K562 (cell line): ENCODE measurements around the gene RASAL1. TPM values are rescaled to one million over a fixed set of nuclear protein-coding genes. Genes with fewer than 3 reads are reported as not detected.

Experiments used
- ATAC-seq: fragments of 200-7000 bp; cut with Tn5 transposase; 3 replicates; pipeline ENCODE4 v1.9.1; 2020; ENCODE audit warnings: moderate library complexity
- BruUV-seq: library from RNA; stranded (reverse); fragments of 400-500 nt; replicated peaks from 2 replicates; lab custom pipeline; 2021; lab: Mats Ljungman, UMichigan
- CTCF ChIA-PET: fragments of 300-600 bp; formaldehyde crosslinking; extraction: SDS; loops from one replicate; lab custom pipeline; 2021; ENCODE audit warnings: low intra/inter-chr PET ratio; lab: Yijun Ruan, JAX
- POLR2A ChIA-PET: fragments of 300-600, 350-650 bp; sonication (Branson Sonifier 250); formaldehyde crosslinking; extraction: SDS; loops from one replicate; lab custom pipeline; 2021; ENCODE audit warnings: antibody characterized with exemption, inconsistent platforms; lab: Yijun Ruan, JAX
- DNase-seq, 4 experiments: peaks; one replicate each; pipeline versions ENCODE4 v3.0.0 to v3.0.0-alpha.2; 2011 to 2018; ENCODE audit warnings: low spot score in 3 of 4, mixed read lengths in 3 of 4; ENCODE audit errors: extremely low read depth in 1 of 4
- FAIRE-seq: peaks from 2 replicates; lab custom pipeline; 2011; peaks lifted over from hg19 to GRCh38; lab: Jason Lieb, UNC
- H2AFZ ChIP-seq: 2 replicates; pipeline ENCODE4 v1.6.0; 2011; ENCODE audit warnings: low read depth, low read length, control low read depth, inconsistent platforms
- H3K27ac ChIP-seq: fragments of 200-600 bp; 3 replicates; pipeline ENCODE4 v1.8.0; 2011; ENCODE audit warnings: low read depth, mild to moderate bottlenecking, control low read depth, inconsistent platforms, low read length, moderate library complexity, mixed read lengths; ENCODE audit errors: extremely low read depth
- H3K27me3 ChIP-seq, 2 experiments: fragments of 300-600 bp in 1 of 2; 2 replicates in 1 of 2; 3 replicates in 1 of 2; pipeline versions ENCODE4 v1.6.0 to v1.8.0; 2011; ENCODE audit warnings: inconsistent platforms in 2 of 2, low read length in 2 of 2, mild to moderate bottlenecking in 1 of 2, mixed read lengths in 1 of 2, moderate library complexity in 1 of 2; ENCODE audit not compliant: control insufficient read depth in 2 of 2, insufficient read depth in 2 of 2
- H3K36me3 ChIP-seq: fragments of 300-600 bp; 3 replicates; pipeline ENCODE4 v1.8.0; 2011; ENCODE audit warnings: mild to moderate bottlenecking, low read length, inconsistent platforms; ENCODE audit not compliant: control insufficient read depth, insufficient read depth
- H3K4me1 ChIP-seq, 2 experiments: fragments of 200-600 bp in 1 of 2; replicated peaks in 1 of 2; 2 replicates in 1 of 2; 3 replicates in 1 of 2; pipeline versions ENCODE4 v1.5.1 to v1.8.0; 2011; ENCODE audit warnings: inconsistent platforms in 2 of 2, low read length in 2 of 2, mild to moderate bottlenecking in 1 of 2, mixed read lengths in 1 of 2, moderate library complexity in 1 of 2; ENCODE audit not compliant: control insufficient read depth in 2 of 2, insufficient read depth in 2 of 2
- H3K4me2 ChIP-seq: 2 replicates; pipeline ENCODE4 v1.6.1; 2011; ENCODE audit warnings: low read length, control low read depth, inconsistent platforms, mixed read lengths; ENCODE audit not compliant: insufficient read depth
- H3K4me3 ChIP-seq: fragments of 200-600 bp; sonication (generic), shearing (Covaris generic); 2 replicates; pipeline ENCODE4 v1.5.1; 2016; ENCODE audit warnings: control low read depth, inconsistent platforms
- H3K79me2 ChIP-seq: fragments of 200-600 bp; 3 replicates; pipeline ENCODE4 v1.8.0; 2011; ENCODE audit warnings: low read length, inconsistent platforms; ENCODE audit not compliant: control insufficient read depth, insufficient read depth
- H3K9ac ChIP-seq, 2 experiments: 2 replicates each; pipeline versions ENCODE4 v1.6.0 to v1.6.1; 2011; ENCODE audit warnings: low read depth in 2 of 2, low read length in 2 of 2, control low read depth in 1 of 2, inconsistent platforms in 1 of 2, mild to moderate bottlenecking in 1 of 2, mixed read lengths in 1 of 2; ENCODE audit not compliant: insufficient read depth in 1 of 2
- H3K9me1 ChIP-seq: one replicate; pipeline ENCODE4 v1.6.0; 2011; ENCODE audit warnings: inconsistent platforms, mild to moderate bottlenecking, low read length, moderate library complexity; ENCODE audit not compliant: control insufficient read depth, insufficient read depth
- H3K9me3 ChIP-seq: replicated peaks from 2 replicates; pipeline ENCODE4 v1.5.1; 2011; ENCODE audit warnings: low read depth, low read length, inconsistent platforms; ENCODE audit not compliant: control insufficient read depth, insufficient read depth
- H4K20me1 ChIP-seq: replicated peaks from 2 replicates; pipeline ENCODE4 v1.6.1; 2011; ENCODE audit warnings: low read length, inconsistent platforms, mixed read lengths; ENCODE audit not compliant: control insufficient read depth, insufficient read depth
- RBFOX2 ChIP-seq: fragments of 200-400 bp; formaldehyde crosslinking; IDR thresholded peaks from 2 replicates; pipeline ENCODE4 v1.6.1; 2017; ENCODE audit warnings: low read depth, mild to moderate bottlenecking, low read length, moderate library complexity
- WGBS: fragments of 100-300 bp; shearing (Covaris generic); methylation state at CpG from one replicate; pipeline ENCODE4 v1.1.6; 2016; ENCODE audit warnings: low coverage, mixed read lengths; ENCODE audit not compliant: insufficient coverage; ENCODE audit errors: missing lambda C conversion rate; 5-methylcytosine and 5-hydroxymethylcytosine counted together
- in situ Hi-C: fragments of 300-500 bp; cut with MboI; formaldehyde crosslinking; loops from 4 replicates; pipeline ENCODE4 v1.15.0; 2018; ENCODE audit warnings: inconsistent platforms, mixed read lengths
- intact Hi-C: fragments of 100-400 bp; cut with micrococcal nuclease; formaldehyde crosslinking; loops from 2 replicates; pipeline ENCODE4 v1.14.2; 2022
- polyA plus RNA-seq, 8 experiments: library from polyadenylated mRNA; depleted of rRNA in 4 of 8; stranded (reverse) in 5 of 8; unstranded in 3 of 8; fragments of >200 nt; fragmentation: Nextera tagmentation in 2 of 8; fragmentation: Illumina TruSeq in 1 of 8; extraction: Ambion mirVana in 2 of 8; extraction: Trizol in 1 of 8; gene quantifications; 2 replicates each; pipeline versions ENCODE4 v1.2.1 to v1.2.3, GENCODE V29; 2011 to 2014; ENCODE audit warnings: inconsistent platforms in 1 of 8, missing spikeins in 1 of 8
- total RNA-seq, 7 experiments: library from RNA; depleted of rRNA in 6 of 7; stranded (reverse); fragments of >200 nt in 6 of 7; fragmentation: Illumina TruSeq in 2 of 7; extraction: Trizol in 2 of 7; gene quantifications; 2 replicates each; pipeline versions ENCODE4 v1.2.1 to v1.2.3, GENCODE V29; 2011 to 2021; ENCODE audit warnings: low replicate concordance in 1 of 7
- TF ChIP-seq, protein P1 (sequence below), 2 experiments: IDR thresholded peaks; 2 replicates each; pipeline ENCODE4 v1.6.1; 2012; ENCODE audit warnings: improper control_type of control experiment in 2 of 2, low read depth in 2 of 2, low read length in 2 of 2, borderline replicate concordance in 1 of 2

RASAL1 gene
- total and polyA plus RNA-seq, 9 of the 15 experiments (the other 6 are each of a cell fraction or from before 2014, with no cell fraction given): 0.06 to 0.16 (median 0.14) TPM; not detected in 6

- Histone ChIP-seq H3K4me2 (no peak overlapping the region), H3K27ac (no peak overlapping the region), H3K9me3 (no peaks in the 10 kb centered on the region), H3K36me3 (no peaks in the 10 kb centered on the region), H2AFZ (no peak overlapping the region), H4K20me1 (no peaks in the 10 kb centered on the region), H3K9me1 (no peaks in the 10 kb centered on the region), H3K27me3 (peaks cover 0 to 4% of the 10 kb centered on the region in 2 experiments; a peak in 2 of 5 replicates), H3K4me1 (peaks cover 0 to 5% of the 10 kb centered on the region in 2 experiments; a peak in 2 of 5 replicates), H3K4me3 (no peak overlapping the region), H3K79me2 (no peaks in the 10 kb centered on the region), H3K9ac (no peak overlapping the region)
- intact Hi-C loops (no loop called here), in situ Hi-C loops (no loop called here)
- FAIRE-seq (no peak), DNase-seq (no peak), ATAC-seq (no peak)
- POLR2A ChIA-PET: no interaction called here
- no TSS peak for BruUV-seq
- WGBS: 32% methylated on average over 8 of the region's 8 CpGs
- TF ChIP-seq, protein P1, sequence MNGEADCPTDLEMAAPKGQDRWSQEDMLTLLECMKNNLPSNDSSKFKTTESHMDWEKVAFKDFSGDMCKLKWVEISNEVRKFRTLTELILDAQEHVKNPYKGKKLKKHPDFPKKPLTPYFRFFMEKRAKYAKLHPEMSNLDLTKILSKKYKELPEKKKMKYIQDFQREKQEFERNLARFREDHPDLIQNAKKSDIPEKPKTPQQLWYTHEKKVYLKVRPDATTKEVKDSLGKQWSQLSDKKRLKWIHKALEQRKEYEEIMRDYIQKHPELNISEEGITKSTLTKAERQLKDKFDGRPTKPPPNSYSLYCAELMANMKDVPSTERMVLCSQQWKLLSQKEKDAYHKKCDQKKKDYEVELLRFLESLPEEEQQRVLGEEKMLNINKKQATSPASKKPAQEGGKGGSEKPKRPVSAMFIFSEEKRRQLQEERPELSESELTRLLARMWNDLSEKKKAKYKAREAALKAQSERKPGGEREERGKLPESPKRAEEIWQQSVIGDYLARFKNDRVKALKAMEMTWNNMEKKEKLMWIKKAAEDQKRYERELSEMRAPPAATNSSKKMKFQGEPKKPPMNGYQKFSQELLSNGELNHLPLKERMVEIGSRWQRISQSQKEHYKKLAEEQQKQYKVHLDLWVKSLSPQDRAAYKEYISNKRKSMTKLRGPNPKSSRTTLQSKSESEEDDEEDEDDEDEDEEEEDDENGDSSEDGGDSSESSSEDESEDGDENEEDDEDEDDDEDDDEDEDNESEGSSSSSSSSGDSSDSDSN (IDR thresholded peaks at IDR 0.05; ENCODE audit: borderline replicate concordance in 1 of 2, low read depth in 2 of 2, low read length in 2 of 2): no peak
- no peak for TF ChIP-seq RBFOX2
- CTCF ChIA-PET: no interaction called here
These were observed 8.4 kb upstream of the RASAL1 start for GRCh38 chr12:113143959-113144358.
